ENCODE data around the gene ORMDL3. TPM values are rescaled to one million over a fixed set of nuclear protein-coding genes. Genes with fewer than 3 reads are reported as not detected.
A peak's percentile ranks its signal among the peaks of the same experiment; 100 is the strongest.

The ORMDL3 gene
- total and polyA plus RNA-seq, 5 donors from 2014 or later, result 99.5 to 176 (median 119) TPM

GRCh38 chr17:39921323-39921722 is 6.1 kb downstream of the ORMDL3 start:
- peaks cover 31% of the 10 kb centered on the region for H3K36me3 ChIP-seq (ENCODE audit: control insufficient read depth, insufficient read depth, low read length)
- Mint-ChIP-seq H3K9me3 (no peaks in the 10 kb centered on the region), H3K27me3 (peaks cover 4% of the 10 kb centered on the region), H3K4me1 (peaks cover 5 to 77% (median 45%) of the 10 kb centered on the region in 4 donors), H3K36me3 (peaks cover 37% of the 10 kb centered on the region), H3K27ac (peak overlapping the region; percentile 65 to 91 (median 69)), H3K4me3 (peak overlapping the region in 3 of 4 donors; percentile 22 to 88 (median 80))
- H3K27ac ChIP-seq (ENCODE audit: insufficient read depth, low read length, poor library complexity, severe bottlenecking), result no peak overlapping the region
- H3K27me3 ChIP-seq (ENCODE audit: control insufficient read depth, insufficient read depth, low read length), result no peaks in the 10 kb centered on the region
- peak in 1 of 2 donors; percentile 22 for ATAC-seq (ENCODE audit: low read depth in 2 of 2)
- no peaks in the 10 kb centered on the region for H3K9me3 ChIP-seq (ENCODE audit: control insufficient read depth in 2 of 2, low read length in 2 of 2)
- H3K4me3 ChIP-seq (ENCODE audit: low read depth, low read length), result no peak overlapping the region
- peaks cover 57% of the 10 kb centered on the region for H3K4me1 ChIP-seq (ENCODE audit: control insufficient read depth, insufficient read depth, low read length, poor library complexity, severe bottlenecking)
- DNase-seq, result peak in 1 of 3 donors; percentile 48

GRCh38 chr17:39920218-39921210 is 6.9 kb downstream of the ORMDL3 start:
- H3K27me3 ChIP-seq (ENCODE audit: control insufficient read depth, insufficient read depth, low read length), result no peaks in the 10 kb centered on the region
- no peaks in the 10 kb centered on the region for H3K9me3 ChIP-seq (ENCODE audit: control insufficient read depth in 2 of 2, low read length in 2 of 2)
- H3K4me3 Mint-ChIP-seq, result peak overlapping the region in 3 of 4 donors; percentile 28 to 80 (median 34)
- H3K27me3 Mint-ChIP-seq, result peaks cover 4% of the 10 kb centered on the region
- peaks cover 49% of the 10 kb centered on the region for H3K4me1 ChIP-seq (ENCODE audit: control insufficient read depth, insufficient read depth, low read length, poor library complexity, severe bottlenecking)
- H3K4me1 Mint-ChIP-seq, result peaks cover 5 to 69% (median 41%) of the 10 kb centered on the region in 4 donors
- DNase-seq (peak in 1 of 3 donors; percentile 76), ATAC-seq (ENCODE audit: low read depth in 2 of 2) (peak; percentile 27 to 43)
- H3K27ac Mint-ChIP-seq, result peak overlapping the region; percentile 65 to 91 (median 69)
- H3K9me3 Mint-ChIP-seq, result no peaks in the 10 kb centered on the region
- no peak overlapping the region for H3K4me3 ChIP-seq (ENCODE audit: low read depth, low read length)
- H3K36me3 ChIP-seq (ENCODE audit: control insufficient read depth, insufficient read depth, low read length), result peaks cover 31% of the 10 kb centered on the region
- H3K27ac ChIP-seq (ENCODE audit: insufficient read depth, low read length, poor library complexity, severe bottlenecking), result peak overlapping the region; percentile 39
- H3K36me3 Mint-ChIP-seq, result peaks cover 42% of the 10 kb centered on the region

- peaks cover 4% of the 10 kb centered on the region for H3K27me3 Mint-ChIP-seq
- no peak for ATAC-seq (ENCODE audit: low read depth in 2 of 2)
- Histone ChIP-seq H3K9me3 (ENCODE audit: control insufficient read depth in 2 of 2, low read length in 2 of 2) (no peaks in the 10 kb centered on the region), H3K4me3 (ENCODE audit: low read depth, low read length) (no peak overlapping the region), H3K36me3 (ENCODE audit: control insufficient read depth, insufficient read depth, low read length) (peaks cover 31% of the 10 kb centered on the region), H3K27ac (ENCODE audit: insufficient read depth, low read length, poor library complexity, severe bottlenecking) (no peak overlapping the region), H3K4me1 (ENCODE audit: control insufficient read depth, insufficient read depth, low read length, poor library complexity, severe bottlenecking) (peaks cover 36% of the 10 kb centered on the region), H3K27me3 (ENCODE audit: control insufficient read depth, insufficient read depth, low read length) (no peaks in the 10 kb centered on the region)
- peak overlapping the region in 1 of 4 donors; percentile 16 for H3K4me3 Mint-ChIP-seq
- peaks cover 5 to 56% (median 28%) of the 10 kb centered on the region in 4 donors for H3K4me1 Mint-ChIP-seq
- DNase-seq, result no peak
- H3K36me3 Mint-ChIP-seq, result peaks cover 44% of the 10 kb centered on the region
- peak overlapping the region in 1 of 3 donors; percentile 12 for H3K27ac Mint-ChIP-seq
- no peaks in the 10 kb centered on the region for H3K9me3 Mint-ChIP-seq
These were observed 8.2 kb downstream of the ORMDL3 start for GRCh38 chr17:39919087-39919683.

GRCh38 chr17:39916918-39917317 is 10.5 kb downstream of the ORMDL3 start:
- Mint-ChIP-seq H3K36me3 (peaks cover 42% of the 10 kb centered on the region), H3K27me3 (peaks cover 4% of the 10 kb centered on the region)

GRCh38 chr17:39915559-39915958 is 11.8 kb downstream of the ORMDL3 start:
- Mint-ChIP-seq H3K36me3 (peaks cover 43% of the 10 kb centered on the region), H3K27ac (no peak overlapping the region)

More at GRCh38 chr17:39916918-39917317, 10.5 kb downstream of the ORMDL3 start:
- no peaks in the 10 kb centered on the region for H3K9me3 Mint-ChIP-seq
- Histone ChIP-seq H3K4me1 (ENCODE audit: control insufficient read depth, insufficient read depth, low read length, poor library complexity, severe bottlenecking) (peaks cover 20% of the 10 kb centered on the region), H3K9me3 (ENCODE audit: control insufficient read depth in 2 of 2, low read length in 2 of 2) (no peaks in the 10 kb centered on the region), H3K36me3 (ENCODE audit: control insufficient read depth, insufficient read depth, low read length) (peaks cover 18% of the 10 kb centered on the region), H3K27me3 (ENCODE audit: control insufficient read depth, insufficient read depth, low read length) (no peaks in the 10 kb centered on the region), H3K4me3 (ENCODE audit: low read depth, low read length) (no peak overlapping the region), H3K27ac (ENCODE audit: insufficient read depth, low read length, poor library complexity, severe bottlenecking) (no peak overlapping the region)
- H3K27ac Mint-ChIP-seq, result peak overlapping the region in 1 of 3 donors; percentile 4
- H3K4me3 Mint-ChIP-seq, result no peak overlapping the region
- H3K4me1 Mint-ChIP-seq, result peaks cover 11 to 36% (median 22%) of the 10 kb centered on the region in 4 donors
- ATAC-seq (ENCODE audit: low read depth in 2 of 2) (no peak), DNase-seq (no peak)

GRCh38 chr17:39913989-39914388 is 13.4 kb downstream of the ORMDL3 start:
- no peak overlapping the region for H3K4me3 ChIP-seq (ENCODE audit: low read depth, low read length)
- no peak overlapping the region for H3K27ac ChIP-seq (ENCODE audit: insufficient read depth, low read length, poor library complexity, severe bottlenecking)
- H3K4me1 ChIP-seq (ENCODE audit: control insufficient read depth, insufficient read depth, low read length, poor library complexity, severe bottlenecking), result peaks cover 13% of the 10 kb centered on the region
- Mint-ChIP-seq H3K4me1 (peaks cover 11 to 13% (median 12%) of the 10 kb centered on the region in 4 donors), H3K4me3 (no peak overlapping the region), H3K27me3 (peaks cover 4% of the 10 kb centered on the region), H3K9me3 (no peaks in the 10 kb centered on the region), H3K27ac (no peak overlapping the region), H3K36me3 (peaks cover 46% of the 10 kb centered on the region)
- ATAC-seq (ENCODE audit: low read depth in 2 of 2) (no peak), DNase-seq (no peak)
- H3K36me3 ChIP-seq (ENCODE audit: control insufficient read depth, insufficient read depth, low read length), result peaks cover 18% of the 10 kb centered on the region
- no peaks in the 10 kb centered on the region for H3K9me3 ChIP-seq (ENCODE audit: control insufficient read depth in 2 of 2, low read length in 2 of 2)
- H3K27me3 ChIP-seq (ENCODE audit: control insufficient read depth, insufficient read depth, low read length), result no peaks in the 10 kb centered on the region

More at GRCh38 chr17:39915559-39915958, 11.8 kb downstream of the ORMDL3 start:
- peaks cover 11 to 22% (median 14%) of the 10 kb centered on the region in 4 donors for H3K4me1 Mint-ChIP-seq
- Histone ChIP-seq H3K4me1 (ENCODE audit: control insufficient read depth, insufficient read depth, low read length, poor library complexity, severe bottlenecking) (peaks cover 13% of the 10 kb centered on the region), H3K27ac (ENCODE audit: insufficient read depth, low read length, poor library complexity, severe bottlenecking) (no peak overlapping the region), H3K9me3 (ENCODE audit: control insufficient read depth in 2 of 2, low read length in 2 of 2) (no peaks in the 10 kb centered on the region), H3K36me3 (ENCODE audit: control insufficient read depth, insufficient read depth, low read length) (peaks cover 10% of the 10 kb centered on the region), H3K4me3 (ENCODE audit: low read depth, low read length) (no peak overlapping the region), H3K27me3 (ENCODE audit: control insufficient read depth, insufficient read depth, low read length) (no peaks in the 10 kb centered on the region)
- no peak for DNase-seq
- no peaks in the 10 kb centered on the region for H3K9me3 Mint-ChIP-seq
- ATAC-seq (ENCODE audit: low read depth in 2 of 2), result no peak
- peaks cover 4% of the 10 kb centered on the region for H3K27me3 Mint-ChIP-seq
- H3K4me3 Mint-ChIP-seq, result no peak overlapping the region

GRCh38 chr17:39908789-39909352 is 18.5 kb downstream of the ORMDL3 start:
- H3K9me3 Mint-ChIP-seq, result no peaks in the 10 kb centered on the region
- peaks cover 51% of the 10 kb centered on the region for H3K36me3 Mint-ChIP-seq
- peaks cover 0 to 3% (median 0%) of the 10 kb centered on the region in 4 donors for H3K4me1 Mint-ChIP-seq

More at GRCh38 chr17:39908789-39909352, 18.5 kb downstream of the ORMDL3 start:
- Histone ChIP-seq H3K27ac (ENCODE audit: insufficient read depth, low read length, poor library complexity, severe bottlenecking) (no peak overlapping the region), H3K4me3 (ENCODE audit: low read depth, low read length) (no peak overlapping the region), H3K27me3 (ENCODE audit: control insufficient read depth, insufficient read depth, low read length) (no peaks in the 10 kb centered on the region), H3K9me3 (ENCODE audit: control insufficient read depth in 2 of 2, low read length in 2 of 2) (no peaks in the 10 kb centered on the region), H3K4me1 (ENCODE audit: control insufficient read depth, insufficient read depth, low read length, poor library complexity, severe bottlenecking) (no peaks in the 10 kb centered on the region), H3K36me3 (ENCODE audit: control insufficient read depth, insufficient read depth, low read length) (peaks cover 19% of the 10 kb centered on the region)
- H3K4me3 Mint-ChIP-seq, result peak overlapping the region in 1 of 4 donors; percentile 5
- DNase-seq, result no peak
- H3K27me3 Mint-ChIP-seq, result no peaks in the 10 kb centered on the region
- ATAC-seq (ENCODE audit: low read depth in 2 of 2), result no peak
- no peak overlapping the region for H3K27ac Mint-ChIP-seq
